NCI-H187 (cell line): ENCODE measurements around the gene PPARD.
"Not testable (repeated sequence)": the region's sequence is repeated elsewhere in the genome, so short reads cannot be mapped to it uniquely, and the experiment has no call there.

Experiments used
- DNase-seq, 2 experiments: peaks; one replicate each; lab custom pipeline; 2025; lab: John Stamatoyannopoulos, UW

The PPARD gene

DNA sequence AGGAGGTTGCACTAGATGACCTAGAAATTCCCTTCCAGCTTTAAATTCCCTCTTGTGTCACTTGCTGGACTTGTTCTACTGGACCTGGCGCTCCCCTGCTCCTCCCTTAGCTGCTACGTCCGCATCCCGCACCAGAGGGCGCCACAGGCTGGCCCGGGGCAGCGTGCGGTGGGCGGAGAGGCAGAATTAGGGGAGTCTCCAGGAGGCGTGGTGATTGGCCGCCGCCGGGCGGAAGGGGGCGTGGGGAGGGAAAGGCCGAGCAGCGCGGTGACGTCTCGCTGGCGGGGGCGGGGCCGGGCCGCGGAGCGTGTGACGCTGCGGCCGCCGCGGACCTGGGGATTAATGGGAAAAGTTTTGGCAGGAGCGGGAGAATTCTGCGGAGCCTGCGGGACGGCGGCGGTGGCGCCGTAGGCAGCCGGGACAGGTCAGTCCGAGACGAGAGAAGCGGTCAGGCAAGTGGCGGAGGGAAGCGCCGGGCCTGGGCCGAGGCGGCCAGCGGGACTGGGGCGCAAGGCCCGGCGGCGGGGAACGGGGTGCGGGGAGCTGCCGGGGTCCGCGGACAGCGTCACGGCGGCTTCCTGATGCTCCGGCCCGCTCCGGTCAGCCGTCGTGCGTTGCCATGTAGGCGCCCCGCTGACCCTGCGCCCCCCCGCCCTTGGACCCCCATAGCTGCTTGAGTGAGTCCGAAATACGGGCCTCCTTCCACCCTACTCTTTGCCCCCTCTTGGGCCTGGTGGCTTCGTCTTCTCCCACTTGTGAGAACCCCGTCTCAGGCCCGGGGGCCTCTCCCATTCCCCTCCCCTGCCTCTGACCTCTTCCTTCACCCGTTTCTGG lies at the start of gene PPARD:
TSS of gene PPARD (plus strand) at position 301 of the 834 bp plus-strand sequence. CDS start 68,530 bp downstream, outside the sequence.
- peak; percentile 74 to 92 for DNase-seq

DNA sequence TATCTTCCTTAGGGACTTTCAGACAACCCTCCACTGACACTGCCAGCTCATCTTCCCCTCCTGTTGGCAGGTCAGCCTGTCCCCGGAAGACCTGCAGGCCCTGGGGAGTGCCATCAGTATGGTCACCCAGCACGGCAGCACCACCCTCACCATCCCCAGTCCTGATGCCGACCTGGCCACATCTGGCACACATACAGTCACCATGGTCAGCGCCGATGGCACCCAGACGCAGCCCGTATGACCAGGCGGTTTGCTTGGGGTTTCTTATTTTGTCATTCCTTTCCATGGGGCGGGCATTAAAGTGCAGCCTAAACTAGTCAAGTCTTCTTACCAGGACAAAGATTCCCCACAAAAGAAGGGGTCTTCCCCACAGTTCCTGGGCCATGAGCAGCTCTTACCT lies 48.7 kb upstream of the PPARD start:
- DNase-seq: no peak

DNA sequence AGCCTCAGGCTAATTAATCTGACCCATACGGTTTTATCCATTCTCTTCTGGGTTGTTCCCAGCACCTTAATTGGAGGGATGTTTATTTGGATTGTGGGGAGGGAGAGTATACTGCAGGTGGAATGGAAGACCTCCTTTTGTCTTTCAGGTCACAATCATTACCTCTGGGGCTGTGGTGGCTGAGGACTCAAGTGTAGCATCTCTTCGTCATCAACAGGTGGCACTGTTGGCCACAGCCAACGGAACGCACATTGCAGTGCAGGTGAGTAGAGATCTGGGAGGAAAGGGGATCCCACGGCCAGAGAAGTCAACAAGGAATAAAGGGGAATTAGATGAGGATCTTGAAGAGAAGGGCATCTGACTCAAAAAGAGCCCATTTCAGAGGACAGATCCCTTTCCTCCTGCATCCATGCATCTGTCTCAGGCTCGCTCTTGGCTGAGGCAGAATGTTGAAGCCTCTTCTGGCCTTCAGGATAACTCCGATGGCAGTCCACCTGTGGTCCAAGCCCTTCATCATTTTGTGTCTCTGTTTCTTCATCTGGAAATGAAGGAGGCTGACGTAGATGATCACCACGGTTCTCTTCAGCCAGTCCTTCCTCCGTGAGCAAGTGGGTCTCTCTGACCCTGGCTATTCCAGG lies 47.9 kb upstream of the PPARD start:
- DNase-seq: peak in 1 of 2 experiments; percentile 27

- no peak for DNase-seq
Measured at GRCh38 chr6:35295036-35295435, 47.3 kb upstream of the PPARD start.

- DNase-seq: no peak
Measured at GRCh38 chr6:35295521-35296315, 46.6 kb upstream of the PPARD start.

DNA sequence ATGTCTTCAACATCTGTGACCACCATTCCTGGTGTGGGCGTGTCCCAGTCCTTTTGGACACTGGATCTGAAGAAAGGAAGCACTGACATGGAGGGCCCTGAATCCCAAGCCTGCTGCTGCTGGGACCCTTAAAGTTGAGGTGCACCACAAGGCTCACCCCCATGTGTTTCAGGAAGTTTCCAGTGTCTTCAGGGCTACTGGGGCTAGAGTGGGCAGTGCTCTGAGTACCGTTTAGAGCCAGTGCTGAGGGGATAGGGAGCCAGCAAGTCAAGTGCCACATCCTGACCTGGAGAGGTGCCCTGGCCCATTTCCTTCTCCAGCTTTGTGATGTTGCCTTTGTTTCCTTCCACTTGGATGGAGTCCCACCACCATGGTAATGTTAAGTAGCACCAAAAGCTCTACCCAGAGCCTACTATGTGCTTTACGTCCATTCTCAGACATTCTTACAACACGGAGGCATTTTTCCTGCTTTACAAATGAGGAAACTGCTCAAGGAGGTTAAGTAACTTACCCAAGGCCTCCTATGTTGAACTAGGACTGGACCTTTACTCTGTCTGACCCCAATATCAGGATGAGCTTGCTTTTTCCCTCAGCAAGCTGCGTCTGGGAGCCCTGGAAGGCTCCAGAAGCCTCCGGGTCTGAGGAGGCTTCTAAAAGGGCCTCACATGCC lies 45.3 kb upstream of the PPARD start:
- DNase-seq: no peak

DNA sequence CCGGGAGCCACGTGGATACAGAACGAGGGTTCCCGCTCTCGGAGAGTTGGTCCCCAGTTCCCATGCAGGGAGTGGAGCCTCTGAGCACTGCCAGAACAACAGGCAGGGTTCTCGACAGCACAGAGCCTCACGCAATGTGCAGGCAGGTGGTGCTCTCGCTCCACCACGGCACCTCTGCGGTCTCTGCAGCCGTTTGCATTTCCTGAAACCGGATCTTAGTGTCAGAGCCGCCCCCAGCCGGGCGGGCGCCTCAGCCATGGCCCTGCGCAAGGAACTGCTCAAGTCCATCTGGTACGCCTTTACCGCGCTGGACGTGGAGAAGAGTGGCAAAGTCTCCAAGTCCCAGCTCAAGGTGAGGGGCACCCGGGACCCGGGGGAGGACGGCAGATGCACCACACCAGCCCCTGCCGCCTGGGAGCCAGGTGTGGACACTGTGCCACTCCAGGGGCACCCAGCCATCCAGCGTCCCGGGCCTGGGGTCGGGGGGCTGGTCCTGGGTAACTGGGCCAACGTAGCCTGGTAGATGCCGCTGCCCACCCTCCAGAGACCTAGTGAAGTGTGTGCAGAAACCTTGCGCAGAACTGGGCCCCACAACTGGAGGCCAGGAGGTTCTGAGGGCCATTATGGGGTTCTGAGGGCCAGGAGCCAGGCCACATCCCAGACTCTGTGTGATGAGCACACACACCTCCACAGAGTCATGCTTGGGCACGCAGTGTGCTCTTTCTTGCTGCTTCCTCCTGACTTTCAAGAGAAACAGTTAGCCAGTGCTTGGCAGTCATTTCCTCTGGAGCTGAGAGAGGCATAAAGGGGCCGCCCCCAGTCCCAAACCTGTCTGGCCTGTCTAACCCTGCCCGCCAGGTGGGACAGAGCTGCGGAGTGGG lies 44.5 kb upstream of the PPARD start, which contains the start of gene DEF6:
TSS of gene DEF6 (plus strand) at position 218 of the 881 bp plus-strand sequence. CDS start at position 257, 39 bp downstream.
- peak; percentile 62 to 81 for DNase-seq

DNA sequence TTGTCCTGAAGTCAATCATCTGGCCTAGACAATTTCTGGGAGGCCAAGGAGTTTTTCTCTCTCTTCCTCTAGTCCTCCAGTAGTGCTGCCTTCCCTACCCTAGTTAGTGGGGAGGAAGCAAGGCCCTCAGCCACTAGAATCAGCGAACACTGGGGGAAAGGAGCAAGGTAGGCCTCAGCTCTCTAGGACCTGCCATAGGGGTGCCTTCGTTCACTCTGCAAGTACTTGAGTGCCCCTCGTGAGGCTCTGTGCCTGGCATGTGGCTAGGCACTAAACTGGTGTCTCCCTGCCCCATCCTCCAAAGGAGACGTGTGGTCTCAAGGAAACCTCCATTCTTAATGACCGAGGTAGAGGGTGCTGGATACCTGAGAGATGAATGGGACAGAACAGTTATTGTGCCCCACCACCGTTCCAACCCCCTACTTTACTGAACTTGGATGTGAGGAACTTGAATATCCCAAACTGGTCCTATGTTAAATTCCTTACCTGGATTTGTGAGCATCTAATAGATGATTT lies 43.7 kb upstream of the PPARD start:
- DNase-seq: no peak

DNA sequence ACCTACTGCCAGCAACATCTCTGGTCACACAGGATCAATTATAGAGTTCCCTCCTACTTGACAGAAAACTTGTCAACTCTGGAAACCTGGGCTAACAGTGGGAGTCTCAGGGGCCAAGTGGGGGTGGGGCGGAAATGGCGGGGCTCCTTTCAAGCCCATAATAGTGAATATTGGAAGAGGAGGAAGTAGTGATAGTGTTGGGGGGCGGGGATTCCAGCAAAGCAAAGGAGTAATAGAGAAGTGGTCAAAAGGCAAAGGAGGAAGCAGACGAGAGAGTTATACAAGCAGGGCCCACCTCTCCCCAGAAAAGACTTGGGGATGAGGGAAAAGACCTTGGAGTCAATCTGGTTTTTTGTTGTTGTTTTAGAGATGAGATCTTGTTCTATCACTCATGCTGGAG lies 42.7 kb upstream of the PPARD start:
- no peak for DNase-seq

DNA sequence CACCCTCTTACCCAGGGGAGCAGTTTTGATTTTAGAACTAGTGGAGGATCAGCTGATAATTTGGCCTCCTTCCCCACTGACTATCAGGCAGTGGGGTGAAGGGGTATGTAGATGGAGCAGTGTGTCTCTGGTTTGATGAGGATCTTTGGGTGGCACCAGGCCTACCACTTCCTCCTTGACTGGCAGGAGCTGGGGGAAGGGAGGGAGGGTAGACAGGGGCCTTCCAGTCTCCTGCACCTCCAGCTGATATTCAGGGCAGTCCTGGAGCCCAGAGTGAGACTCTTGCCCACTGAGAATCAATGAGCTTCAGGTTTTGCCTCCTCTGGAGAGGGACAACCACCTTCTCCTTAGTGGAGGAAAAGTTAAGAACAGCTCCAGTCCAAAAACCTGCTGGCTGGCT lies 41.5 kb upstream of the PPARD start:
- DNase-seq: no peak

- DNase-seq: no peak
Measured at GRCh38 chr6:35302604-35303241, 39.6 kb upstream of the PPARD start.

DNA sequence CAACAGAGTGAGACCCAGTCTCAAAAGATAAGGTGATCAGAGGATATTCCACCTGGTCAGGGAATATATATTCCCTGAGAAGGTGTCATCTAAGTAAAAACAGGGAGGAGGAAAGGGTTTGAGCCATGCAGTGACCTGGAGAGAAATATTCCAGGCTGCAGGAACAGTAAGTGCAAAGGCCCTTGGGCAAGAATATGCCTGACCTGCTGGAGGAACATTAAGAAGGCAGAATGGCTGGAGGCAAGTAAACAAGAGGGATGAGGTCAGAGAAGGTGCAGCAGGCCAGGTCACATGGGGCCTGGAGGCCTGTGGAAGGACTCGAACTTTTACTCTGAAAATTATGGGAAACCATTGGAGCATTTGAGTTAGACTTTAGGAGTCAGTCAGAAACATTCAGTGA lies 38.1 kb upstream of the PPARD start:
- DNase-seq: no peak

DNA sequence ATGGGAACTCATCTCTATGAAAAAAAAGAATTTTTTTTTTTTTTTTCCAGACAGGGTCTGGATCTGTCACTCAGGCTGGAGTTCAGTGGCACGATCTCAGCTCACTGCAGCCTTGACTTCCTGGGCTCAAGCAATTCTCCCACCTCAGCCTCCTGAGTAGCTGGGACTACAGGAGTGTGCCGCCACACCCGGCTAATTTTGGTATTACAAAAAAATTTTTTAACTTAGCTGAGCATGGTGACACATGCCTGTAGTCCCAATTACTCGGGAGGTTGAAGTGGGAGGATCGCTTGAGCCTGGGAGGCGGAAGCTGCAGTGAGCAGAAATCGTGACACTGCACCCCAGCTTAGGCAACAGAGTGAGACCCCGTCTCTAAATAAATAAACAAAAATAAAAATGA lies 37.2 kb upstream of the PPARD start:
- DNase-seq: no peak

- DNase-seq: not testable (repeated sequence)
Measured at GRCh38 chr6:35307138-35307537, 35.2 kb upstream of the PPARD start.

GRCh38 chr6:35308543-35308942 lies 33.8 kb upstream of the PPARD start:
- not testable (repeated sequence) for DNase-seq

DNA sequence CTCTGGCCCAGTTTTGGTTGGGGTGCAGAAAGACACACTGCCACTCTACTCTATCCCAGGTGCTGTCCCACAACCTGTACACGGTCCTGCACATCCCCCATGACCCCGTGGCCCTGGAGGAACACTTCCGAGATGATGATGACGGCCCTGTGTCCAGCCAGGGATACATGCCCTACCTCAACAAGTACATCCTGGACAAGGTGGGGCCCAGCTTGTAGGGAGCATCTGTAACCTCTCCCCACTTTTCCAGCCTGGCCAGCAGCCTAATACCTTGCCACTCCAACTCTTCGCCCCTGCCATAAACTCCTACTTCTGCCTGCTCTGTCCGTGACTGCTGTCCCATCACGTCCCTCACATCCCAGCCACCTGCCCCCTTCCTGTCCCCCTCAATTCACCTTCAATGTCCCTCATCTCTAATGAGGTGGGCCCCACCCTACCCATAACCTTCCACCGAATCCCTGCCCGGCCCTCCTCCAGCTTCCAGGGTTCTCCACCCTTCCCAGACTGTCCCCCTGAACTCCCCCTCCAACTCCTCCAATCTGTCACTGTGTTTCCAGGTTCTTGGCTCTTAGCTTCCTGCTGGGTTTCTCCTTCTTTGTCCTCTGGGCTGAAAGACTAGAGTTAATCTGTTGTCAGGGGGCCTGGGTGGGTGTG lies 32.6 kb upstream of the PPARD start:
- DNase-seq: no peak

DNA sequence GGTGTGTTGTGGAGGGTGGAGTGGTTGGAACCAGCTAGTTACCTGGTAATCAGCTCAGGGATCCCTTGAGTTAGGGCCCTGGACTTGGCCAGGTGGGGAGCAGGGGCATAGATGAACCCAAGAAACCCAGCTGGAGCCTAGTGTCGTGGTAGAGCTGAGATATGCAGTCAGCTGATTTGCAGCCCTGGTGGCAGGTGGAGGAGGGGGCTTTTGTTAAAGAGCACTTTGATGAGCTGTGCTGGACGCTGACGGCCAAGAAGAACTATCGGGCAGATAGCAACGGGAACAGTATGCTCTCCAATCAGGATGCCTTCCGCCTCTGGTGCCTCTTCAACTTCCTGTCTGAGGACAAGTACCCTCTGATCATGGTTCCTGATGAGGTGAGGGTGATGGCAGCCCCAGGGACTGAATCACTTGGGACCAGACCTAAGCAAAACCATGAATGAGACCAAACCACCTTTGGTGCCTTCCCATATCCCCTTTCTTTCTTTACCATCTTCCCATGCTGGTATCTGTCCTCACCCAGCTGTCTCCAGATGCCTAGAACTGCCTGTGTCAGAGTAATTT lies 32.0 kb upstream of the PPARD start:
- DNase-seq: no peak

- DNase-seq: no peak
Measured at GRCh38 chr6:35311390-35312075, 30.8 kb upstream of the PPARD start.
